ENCODE results near the gene RABL6.
A peak's percentile ranks its signal among the peaks of the same experiment; 100 is the strongest.

RABL6 gene

DNA sequence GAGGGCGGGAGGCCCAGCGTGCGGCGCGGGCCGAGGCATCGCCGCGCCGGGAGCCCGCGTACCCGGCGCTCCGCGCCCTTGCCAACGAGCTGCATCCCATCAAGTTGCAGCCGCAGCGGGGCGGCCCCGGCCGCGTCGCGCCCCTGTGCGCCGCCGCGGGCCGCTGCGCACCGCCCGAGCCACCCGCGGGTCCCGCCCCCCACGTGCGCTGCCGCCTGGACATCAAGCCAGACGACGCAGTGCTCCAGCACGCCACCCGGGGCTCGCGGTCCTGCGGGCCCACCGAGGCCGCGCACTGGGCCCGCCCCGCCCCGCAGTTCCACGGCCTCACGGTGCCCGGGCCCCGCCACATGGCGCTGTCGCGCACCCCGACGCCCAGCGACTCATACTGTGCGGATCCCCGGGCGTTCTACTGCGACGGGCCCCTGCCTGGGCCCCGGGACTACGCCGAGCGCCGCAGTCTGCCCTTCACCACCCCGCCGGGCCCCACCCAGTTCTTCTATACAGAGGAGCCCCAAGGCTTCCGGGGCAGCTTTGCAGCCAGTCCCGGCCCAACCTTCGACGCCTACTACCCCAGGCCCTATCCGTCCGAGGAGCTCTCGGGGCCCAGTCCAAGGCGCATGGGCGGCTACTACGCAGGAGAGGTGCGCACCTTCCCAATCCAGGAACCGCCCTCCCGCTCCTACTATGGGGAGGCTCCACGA lies 37.2 kb downstream of the RABL6 start:
- TF ChIP-seq, protein P1, sequence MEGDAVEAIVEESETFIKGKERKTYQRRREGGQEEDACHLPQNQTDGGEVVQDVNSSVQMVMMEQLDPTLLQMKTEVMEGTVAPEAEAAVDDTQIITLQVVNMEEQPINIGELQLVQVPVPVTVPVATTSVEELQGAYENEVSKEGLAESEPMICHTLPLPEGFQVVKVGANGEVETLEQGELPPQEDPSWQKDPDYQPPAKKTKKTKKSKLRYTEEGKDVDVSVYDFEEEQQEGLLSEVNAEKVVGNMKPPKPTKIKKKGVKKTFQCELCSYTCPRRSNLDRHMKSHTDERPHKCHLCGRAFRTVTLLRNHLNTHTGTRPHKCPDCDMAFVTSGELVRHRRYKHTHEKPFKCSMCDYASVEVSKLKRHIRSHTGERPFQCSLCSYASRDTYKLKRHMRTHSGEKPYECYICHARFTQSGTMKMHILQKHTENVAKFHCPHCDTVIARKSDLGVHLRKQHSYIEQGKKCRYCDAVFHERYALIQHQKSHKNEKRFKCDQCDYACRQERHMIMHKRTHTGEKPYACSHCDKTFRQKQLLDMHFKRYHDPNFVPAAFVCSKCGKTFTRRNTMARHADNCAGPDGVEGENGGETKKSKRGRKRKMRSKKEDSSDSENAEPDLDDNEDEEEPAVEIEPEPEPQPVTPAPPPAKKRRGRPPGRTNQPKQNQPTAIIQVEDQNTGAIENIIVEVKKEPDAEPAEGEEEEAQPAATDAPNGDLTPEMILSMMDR (IDR thresholded peaks at IDR 0.05; ENCODE audit: control insufficient read depth, insufficient read depth, low read depth, low read length, missing control alignments), result no peak
- no peak overlapping the region for H3K4me3 ChIP-seq (ENCODE audit: control insufficient read depth, low read depth, low read length)
- no peak for DNase-seq (ENCODE audit: low read depth)

DNA sequence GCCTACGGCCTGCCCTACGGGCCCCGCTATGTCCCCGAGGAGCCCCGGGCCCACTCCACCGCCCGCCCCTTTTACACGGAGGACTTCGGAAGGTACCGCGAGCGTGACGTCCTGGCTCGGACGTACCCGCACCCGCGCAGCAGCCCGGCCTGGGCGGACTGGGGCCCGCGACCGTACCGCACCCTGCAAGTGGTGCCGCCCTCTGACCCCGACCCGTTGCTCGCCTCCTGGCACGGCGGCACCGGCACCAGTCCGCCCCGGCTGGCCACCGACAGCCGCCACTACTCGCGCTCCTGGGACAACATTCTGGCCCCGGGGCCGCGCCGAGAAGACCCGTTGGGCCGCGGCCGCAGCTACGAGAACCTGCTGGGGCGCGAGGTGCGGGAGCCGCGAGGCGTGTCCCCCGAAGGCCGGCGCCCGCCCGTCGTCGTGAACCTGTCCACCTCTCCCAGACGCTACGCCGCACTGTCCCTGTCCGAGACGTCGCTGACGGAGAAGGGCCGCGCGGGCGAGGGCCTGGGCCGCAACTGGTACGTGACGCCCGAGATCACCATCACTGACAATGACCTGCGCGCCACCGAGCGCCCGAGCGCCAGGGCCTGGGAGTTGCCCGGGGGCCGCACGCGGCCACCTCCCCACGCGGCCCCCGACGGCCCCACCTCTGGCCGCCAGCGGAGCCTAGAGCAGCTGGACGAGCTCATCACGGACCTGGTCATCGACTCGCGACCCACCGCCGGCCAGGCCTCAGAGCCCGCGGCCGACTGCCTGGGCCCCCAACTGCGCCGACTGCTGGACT lies 37.9 kb downstream of the RABL6 start:
- no peak for DNase-seq (ENCODE audit: low read depth)
- no peak overlapping the region for H3K4me3 ChIP-seq (ENCODE audit: control insufficient read depth, low read depth, low read length)
- TF ChIP-seq, protein P1 (IDR thresholded peaks at IDR 0.05; ENCODE audit: control insufficient read depth, insufficient read depth, low read depth, low read length, missing control alignments), result no peak

DNA sequence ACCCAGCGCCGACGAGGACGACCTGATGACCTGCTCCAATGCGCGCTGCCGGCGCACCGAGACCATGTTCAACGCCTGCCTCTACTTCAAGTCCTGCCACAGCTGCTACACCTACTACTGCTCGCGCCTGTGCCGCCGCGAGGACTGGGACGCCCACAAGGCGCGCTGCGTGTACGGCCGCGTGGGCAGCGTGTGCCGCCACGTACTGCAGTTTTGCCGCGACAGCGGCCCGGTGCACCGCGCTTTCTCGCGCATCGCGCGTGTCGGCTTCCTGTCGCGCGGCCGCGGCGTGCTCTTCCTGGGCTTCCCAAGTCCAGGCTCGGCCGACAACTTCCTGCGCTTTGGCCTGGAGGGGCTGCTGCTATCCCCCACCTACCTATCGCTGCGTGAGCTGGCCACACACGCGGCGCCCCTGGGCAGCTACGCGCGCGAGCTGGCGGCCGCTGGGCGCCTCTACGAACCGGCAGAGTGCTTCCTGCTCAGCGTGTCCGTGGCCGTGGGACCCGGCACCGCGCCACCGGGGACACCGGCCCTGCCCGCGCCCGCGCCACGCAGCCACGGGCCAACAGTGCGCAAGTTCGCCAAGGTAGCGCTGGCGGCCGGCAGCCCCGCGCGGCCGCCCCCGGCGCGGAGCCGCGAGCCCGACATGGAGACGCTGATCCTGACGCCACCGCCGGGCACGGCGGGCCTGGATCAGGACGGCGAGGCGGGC lies 38.8 kb downstream of the RABL6 start:
- no peak overlapping the region for H3K4me3 ChIP-seq (ENCODE audit: control insufficient read depth, low read depth, low read length)
- TF ChIP-seq, protein P1 (IDR thresholded peaks at IDR 0.05; ENCODE audit: control insufficient read depth, insufficient read depth, low read depth, low read length, missing control alignments), result no peak
- no peak for DNase-seq (ENCODE audit: low read depth)

DNA sequence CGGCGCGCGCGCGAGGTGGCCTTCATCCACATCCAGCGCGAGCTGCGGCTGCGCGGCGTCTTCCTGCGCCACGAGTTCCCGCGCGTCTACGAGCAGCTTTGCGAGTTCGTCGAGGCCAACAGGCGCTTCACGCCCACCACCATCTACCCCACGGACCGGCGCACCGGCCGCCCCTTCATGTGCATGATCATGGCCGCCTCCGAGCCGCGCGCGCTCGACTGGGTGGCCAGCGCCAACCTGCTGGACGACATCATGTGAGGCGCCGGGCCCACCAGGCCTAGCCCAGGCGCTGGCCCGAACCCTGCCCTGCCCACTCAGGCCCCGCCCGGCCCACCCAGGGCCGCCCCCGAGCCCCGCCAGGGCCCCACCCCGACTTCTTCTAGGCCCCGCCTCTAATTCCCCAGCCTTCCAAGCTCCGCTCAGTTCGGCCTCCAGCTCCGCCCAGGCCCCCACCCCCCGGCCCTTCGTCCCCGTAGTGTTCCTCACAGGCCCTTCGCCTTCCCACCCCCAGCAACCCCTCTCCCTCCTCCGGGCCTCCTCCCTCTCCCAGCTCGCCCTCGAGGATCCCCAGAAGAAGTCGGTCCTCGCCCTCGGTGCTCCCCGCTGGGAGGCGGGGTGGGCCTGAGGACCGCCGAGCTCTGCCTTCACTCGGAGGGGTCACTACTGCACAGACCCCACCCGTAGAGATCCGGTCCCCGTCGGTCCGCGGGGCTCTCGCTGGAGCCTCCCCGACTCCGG lies 39.5 kb downstream of the RABL6 start:
- DNase-seq (ENCODE audit: low read depth), result no peak
- H3K4me3 ChIP-seq (ENCODE audit: control insufficient read depth, low read depth, low read length), result peak overlapping the region; percentile 95
- TF ChIP-seq, protein P1 (IDR thresholded peaks at IDR 0.05; ENCODE audit: control insufficient read depth, insufficient read depth, low read depth, low read length, missing control alignments), result no peak

DNA sequence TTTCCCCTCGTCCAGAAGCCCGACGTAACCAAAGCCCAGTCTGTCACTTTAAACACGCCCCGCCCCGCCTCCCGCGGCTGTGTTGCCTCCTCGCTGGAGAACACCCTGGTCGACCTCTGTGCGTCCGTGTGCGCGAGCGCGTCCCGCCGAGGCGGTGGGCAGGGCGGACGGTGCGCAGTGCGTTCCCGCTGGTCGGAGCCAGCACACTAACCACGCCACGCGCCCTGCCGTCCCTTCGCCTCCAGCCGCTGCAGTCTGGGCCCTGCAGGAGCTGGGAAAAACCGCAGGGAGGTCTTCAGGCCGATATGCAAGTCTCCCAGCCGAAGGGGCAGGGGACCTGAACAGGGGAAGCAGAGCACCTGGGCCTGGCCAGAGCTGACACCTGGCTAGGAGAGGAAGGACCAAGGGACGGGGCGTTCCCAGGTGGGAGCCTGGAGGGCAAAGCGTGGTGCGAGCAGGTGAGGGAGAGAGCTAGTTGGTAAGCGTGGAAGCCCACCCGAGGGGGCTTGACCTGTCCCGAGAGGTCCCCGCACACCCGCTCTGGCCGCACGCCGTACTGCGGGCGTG lies 40.2 kb downstream of the RABL6 start:
- no peak for DNase-seq (ENCODE audit: low read depth)
- TF ChIP-seq, protein P1 (IDR thresholded peaks at IDR 0.05; ENCODE audit: control insufficient read depth, insufficient read depth, low read depth, low read length, missing control alignments), result no peak
- H3K4me3 ChIP-seq (ENCODE audit: control insufficient read depth, low read depth, low read length), result peak overlapping the region; percentile 95

All from AG09309 (cell line).